ENCODE results near the gene MORN1.

DNA sequence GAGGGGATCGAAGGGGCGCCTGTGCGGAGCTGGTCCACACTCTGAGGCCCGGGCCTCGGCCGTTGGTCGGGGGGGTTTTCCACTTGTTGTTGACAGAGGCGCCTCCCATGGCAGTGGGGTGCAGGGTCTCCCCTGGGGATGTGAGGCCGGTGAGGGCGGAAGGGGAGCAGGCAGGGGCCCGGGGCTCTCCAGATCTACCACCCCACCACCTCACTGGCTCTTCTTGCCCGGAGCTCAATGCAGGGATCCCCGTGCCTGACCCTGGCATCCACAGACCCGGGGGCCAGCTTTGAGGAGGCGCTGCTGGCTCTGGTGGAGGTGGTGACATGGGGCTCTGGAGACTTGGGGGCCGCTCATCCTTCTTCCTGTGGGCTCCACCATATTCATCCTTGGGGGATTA lies 28.1 kb upstream of the MORN1 start:
- TF ChIP-seq EZH2 (IDR thresholded peaks at IDR 0.05) (no peak), POLR2AphosphoS5 (IDR thresholded peaks at IDR 0.05; ENCODE audit: borderline replicate concordance, low read depth, low read length) (no peak)

Measured in SK-N-MC (cell line).